ENCODE data around the gene DNAJA2. TPM values are rescaled to one million over a fixed set of nuclear protein-coding genes. Genes with fewer than 3 reads are reported as not detected.
A peak's percentile ranks its signal among the peaks of the same experiment; 100 is the strongest.

The DNAJA2 gene
- polyA plus RNA-seq, 2 of the 4 experiments (the other 2 are of a cell fraction): 33.7 to 82.3 TPM

DNA sequence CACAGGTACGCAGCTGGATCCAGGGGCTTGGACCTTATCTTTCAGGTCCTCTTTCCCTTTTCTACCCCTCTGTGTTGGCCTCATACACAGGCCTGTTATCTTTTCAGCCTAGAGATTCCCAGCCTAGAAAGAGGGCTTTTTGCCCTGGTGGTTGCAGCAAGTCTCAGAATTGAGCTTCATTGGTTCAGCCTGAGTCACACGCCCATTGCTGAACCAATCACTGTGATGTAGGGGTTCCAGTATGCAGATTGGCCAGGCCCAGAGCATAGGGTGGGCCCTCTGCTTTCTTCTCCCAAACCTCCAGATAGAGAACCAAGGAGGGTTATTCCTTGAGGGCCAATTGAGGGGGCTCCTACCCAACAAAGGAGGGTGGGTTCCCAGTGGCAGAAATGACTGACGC is 56.5 kb downstream of the DNAJA2 start:
- H3K4me3 ChIP-seq: no peak overlapping the region
- no peak overlapping the region for H3K27ac ChIP-seq
- peak in 1 of 2 experiments; percentile 84; a peak in 3 of 6 replicates for ATAC-seq
- CTCF ChIA-PET: interaction anchor here (1.4 to 6.8 kb wide), 6 partner anchors 8 to 66 kb away, joined by 4 to 73 read pairs (median 25); partner anchors contain the start of gene GPT2
- DNase-seq (ENCODE audit: low read depth in 1 of 2, low spot score in 1 of 2): peak; percentile 18 to 25
- POLR2A ChIA-PET: no interaction called here
- WGBS (ENCODE audit: missing lambda C conversion rate): 98% methylated on average over 3 of the region's 3 CpGs
- no peaks in the 10 kb centered on the region for H3K4me1 ChIP-seq
- no peak overlapping the region for H3K4me2 ChIP-seq
- no peak for FAIRE-seq
- no peaks in the 10 kb centered on the region for H3K9me3 ChIP-seq
- TF ChIP-seq JUN (IDR thresholded peaks at IDR 0.05) (no peak), USF2 (IDR thresholded peaks at IDR 0.05) (peak; percentile 57)

- H3K4me2 ChIP-seq: no peak overlapping the region
- CTCF ChIA-PET: interaction anchor here (5.3 to 10.6 kb wide), 3 partner anchors 13 to 63 kb away, joined by 37 to 202 read pairs (median 73); no protein-coding TSS in a partner anchor
- DNase-seq (ENCODE audit: low read depth in 1 of 2, low spot score in 1 of 2) (no peak), FAIRE-seq (no peak), ATAC-seq (no peak)
- no peak overlapping the region for H3K4me3 ChIP-seq
- no peak for TF ChIP-seq HES2 (IDR thresholded peaks at IDR 0.05)
- TF ChIP-seq CHD4 (IDR thresholded peaks at IDR 0.05; ENCODE audit: borderline replicate concordance): no peak
- TF ChIP-seq MYC (IDR thresholded peaks at IDR 0.05; ENCODE audit: borderline replicate concordance, low read length): no peak
- no peak for TF ChIP-seq EHF (CRISPR knock-in tag; IDR thresholded peaks at IDR 0.05)
- no peak for TF ChIP-seq PHF8 (IDR thresholded peaks at IDR 0.05; ENCODE audit: borderline replicate concordance, low read depth)
- no peak for TF ChIP-seq JUN (IDR thresholded peaks at IDR 0.05)
- no peak for TF ChIP-seq E2F6 (IDR thresholded peaks at IDR 0.05; ENCODE audit: borderline replicate concordance, low read depth)
- no peak for TF ChIP-seq HOXB13 (CRISPR knock-in tag; IDR thresholded peaks at IDR 0.05; ENCODE audit: low read depth)
- no peaks in the 10 kb centered on the region for H3K4me1 ChIP-seq
- no peaks in the 10 kb centered on the region for H3K9me3 ChIP-seq
- POLR2A ChIA-PET: no interaction called here
- H3K27ac ChIP-seq: no peak overlapping the region
- 82% methylated on average over 2 of the region's 2 CpGs for WGBS (ENCODE audit: missing lambda C conversion rate)
Observed at GRCh38 chr16:46915483-46916025, 57.9 kb downstream of the DNAJA2 start.

GRCh38 chr16:46914556-46915201 is 58.8 kb downstream of the DNAJA2 start:
- Histone ChIP-seq H3K4me3 (no peak overlapping the region), H3K27ac (no peak overlapping the region), H3K4me1 (no peaks in the 10 kb centered on the region), H3K9me3 (no peaks in the 10 kb centered on the region), H3K4me2 (no peak overlapping the region)
- ChIA-PET POLR2A (no interaction called here), CTCF (interaction anchor here (0.5 to 10.6 kb wide), 8 partner anchors 10 to 240 kb away, joined by 3 to 202 read pairs (median 5); partner anchors contain the start of gene GPT2)
- FAIRE-seq (no peak), ATAC-seq (no peak), DNase-seq (ENCODE audit: low read depth in 1 of 2, low spot score in 1 of 2) (no peak)
- TF ChIP-seq ELK1 (IDR thresholded peaks at IDR 0.05; ENCODE audit: low read depth, low read length) (no peak), HMGXB4 (CRISPR knock-in tag; IDR thresholded peaks at IDR 0.05; ENCODE audit: borderline replicate concordance) (no peak), RCOR1 (IDR thresholded peaks at IDR 0.05; ENCODE audit: low read depth, low read length) (no peak), RNF2 (IDR thresholded peaks at IDR 0.05; ENCODE audit: borderline replicate concordance, low read depth) (no peak), PHF8 (IDR thresholded peaks at IDR 0.05; ENCODE audit: borderline replicate concordance, low read depth) (no peak), MYC (IDR thresholded peaks at IDR 0.05; ENCODE audit: borderline replicate concordance, low read length) (no peak), HOXB13 (CRISPR knock-in tag; IDR thresholded peaks at IDR 0.05; ENCODE audit: low read depth) (no peak), KDM5A (IDR thresholded peaks at IDR 0.05) (no peak)
- WGBS (ENCODE audit: missing lambda C conversion rate): 94% methylated on average over 11 of the region's 11 CpGs
